KMS-11 (cell line): ENCODE results near the gene MTA1.

Source experiments
- H2AFZ ChIP-seq: fragments of 200-600 bp; sonication (generic); 2 replicates; pipeline ENCODE4 v1.6.1; 2016; ENCODE audit warnings: antibody characterized with exemption, mixed run types, low read depth
- H3K27ac ChIP-seq: fragments of 200-600 bp; sonication (generic); 2 replicates; pipeline ENCODE4 v1.6.1; 2016; ENCODE audit warnings: mild to moderate bottlenecking, mixed run types
- H3K27me3 ChIP-seq: fragments of 200-600 bp; sonication (generic); 2 replicates; pipeline ENCODE4 v1.6.1; 2017; ENCODE audit warnings: mild to moderate bottlenecking, low read depth, mixed run types, moderate library complexity; ENCODE audit not compliant: insufficient read depth
- H3K36me3 ChIP-seq: fragments of 200-600 bp; sonication (generic); 2 replicates; pipeline ENCODE4 v1.6.1; 2017; ENCODE audit warnings: mild to moderate bottlenecking, mixed run types; ENCODE audit not compliant: insufficient read depth
- H3K4me1 ChIP-seq: fragments of 200-600 bp; sonication (generic); 2 replicates; pipeline ENCODE4 v1.6.1; 2016; ENCODE audit warnings: mild to moderate bottlenecking, low read depth, mixed run types; ENCODE audit not compliant: poor library complexity, severe bottlenecking
- H3K4me2 ChIP-seq: fragments of 200-600 bp; sonication (generic); 2 replicates; pipeline ENCODE4 v1.7.0; 2016; ENCODE audit warnings: mild to moderate bottlenecking, mixed run types
- H3K4me3 ChIP-seq: fragments of 200-600 bp; sonication (generic); IDR thresholded peaks from 2 replicates; pipeline ENCODE4 v1.6.1; 2017; ENCODE audit warnings: low read depth, low read length, mixed read lengths; ENCODE audit not compliant: insufficient read depth
- H3K79me2 ChIP-seq: fragments of 200-600 bp; sonication (generic); 2 replicates; pipeline ENCODE4 v1.6.1; 2016; ENCODE audit warnings: low read depth, mixed run types; ENCODE audit not compliant: insufficient read depth
- H3K9ac ChIP-seq: fragments of 200-600 bp; sonication (generic); 2 replicates; pipeline ENCODE4 v1.6.1; 2016; ENCODE audit warnings: mild to moderate bottlenecking, mixed run types
- H4K20me1 ChIP-seq: fragments of 200-600 bp; sonication (generic); 2 replicates; pipeline ENCODE4 v1.6.1; 2016; ENCODE audit warnings: mild to moderate bottlenecking, mixed run types; ENCODE audit not compliant: insufficient read depth
- TF ChIP-seq, protein P1 (sequence below): fragments of 200-600 bp; sonication (generic); conservative IDR thresholded peaks from 2 replicates; pipeline ENCODE4 v1.6.1; 2017; ENCODE audit warnings: low read depth, mild to moderate bottlenecking, antibody characterized with exemption, low read length, moderate library complexity, mixed read lengths

MTA1 gene

DNA sequence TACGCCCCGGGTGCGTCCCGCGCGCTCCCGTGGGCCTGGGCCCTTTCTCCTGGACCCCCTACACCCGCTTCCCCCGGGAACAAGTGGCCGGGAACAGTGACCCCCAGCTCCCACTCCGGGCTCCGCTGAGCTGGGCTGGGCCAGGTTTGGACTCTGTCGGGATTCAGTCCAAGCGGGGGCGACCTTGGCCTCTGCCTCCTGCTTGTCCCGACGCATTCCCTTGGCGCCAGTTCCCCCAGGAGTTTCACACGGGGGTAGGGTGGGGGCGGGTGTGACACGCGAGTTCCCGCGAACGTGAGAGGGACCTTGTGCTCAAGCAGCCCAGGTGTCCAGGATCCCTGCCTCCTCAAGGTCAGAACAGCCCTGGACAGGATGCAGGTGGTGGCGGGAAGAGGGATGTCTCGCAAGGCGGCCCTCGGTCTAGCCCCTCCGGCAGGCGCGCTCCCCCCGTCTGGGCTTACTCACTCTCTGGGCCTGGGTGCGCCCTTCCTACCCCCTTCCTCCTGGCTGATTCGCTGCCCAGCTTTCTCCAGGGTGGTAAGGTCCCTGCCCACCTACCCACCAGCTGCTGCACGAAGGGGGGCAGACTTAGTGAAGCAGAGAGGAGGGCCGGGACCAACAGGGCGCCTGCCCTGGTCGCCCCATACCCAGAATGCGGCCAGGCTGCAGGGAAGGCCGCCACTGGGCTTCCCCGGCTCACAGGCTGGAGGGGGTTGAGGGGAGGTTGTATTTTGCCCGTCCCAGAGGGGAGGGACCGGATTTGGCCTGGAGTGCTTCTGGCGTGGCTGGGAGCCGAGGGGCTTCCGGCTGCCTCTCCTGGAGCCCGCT, 55.9 kb downstream of the MTA1 start:
- Histone ChIP-seq H3K4me3 (no peak overlapping the region), H3K4me2 (peak overlapping the region; percentile 73), H3K79me2 (no peaks in the 10 kb centered on the region), H2AFZ (peak overlapping the region; percentile 69; the same call in 1 of the 2 replicates), H4K20me1 (no peaks in the 10 kb centered on the region), H3K9ac (no peak overlapping the region), H3K4me1 (peaks cover 30% of the 10 kb centered on the region), H3K36me3 (no peaks in the 10 kb centered on the region), H3K27ac (no peak overlapping the region), H3K27me3 (peaks cover 52% of the 10 kb centered on the region)
- TF ChIP-seq, protein P1, sequence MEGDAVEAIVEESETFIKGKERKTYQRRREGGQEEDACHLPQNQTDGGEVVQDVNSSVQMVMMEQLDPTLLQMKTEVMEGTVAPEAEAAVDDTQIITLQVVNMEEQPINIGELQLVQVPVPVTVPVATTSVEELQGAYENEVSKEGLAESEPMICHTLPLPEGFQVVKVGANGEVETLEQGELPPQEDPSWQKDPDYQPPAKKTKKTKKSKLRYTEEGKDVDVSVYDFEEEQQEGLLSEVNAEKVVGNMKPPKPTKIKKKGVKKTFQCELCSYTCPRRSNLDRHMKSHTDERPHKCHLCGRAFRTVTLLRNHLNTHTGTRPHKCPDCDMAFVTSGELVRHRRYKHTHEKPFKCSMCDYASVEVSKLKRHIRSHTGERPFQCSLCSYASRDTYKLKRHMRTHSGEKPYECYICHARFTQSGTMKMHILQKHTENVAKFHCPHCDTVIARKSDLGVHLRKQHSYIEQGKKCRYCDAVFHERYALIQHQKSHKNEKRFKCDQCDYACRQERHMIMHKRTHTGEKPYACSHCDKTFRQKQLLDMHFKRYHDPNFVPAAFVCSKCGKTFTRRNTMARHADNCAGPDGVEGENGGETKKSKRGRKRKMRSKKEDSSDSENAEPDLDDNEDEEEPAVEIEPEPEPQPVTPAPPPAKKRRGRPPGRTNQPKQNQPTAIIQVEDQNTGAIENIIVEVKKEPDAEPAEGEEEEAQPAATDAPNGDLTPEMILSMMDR: no peak

DNA sequence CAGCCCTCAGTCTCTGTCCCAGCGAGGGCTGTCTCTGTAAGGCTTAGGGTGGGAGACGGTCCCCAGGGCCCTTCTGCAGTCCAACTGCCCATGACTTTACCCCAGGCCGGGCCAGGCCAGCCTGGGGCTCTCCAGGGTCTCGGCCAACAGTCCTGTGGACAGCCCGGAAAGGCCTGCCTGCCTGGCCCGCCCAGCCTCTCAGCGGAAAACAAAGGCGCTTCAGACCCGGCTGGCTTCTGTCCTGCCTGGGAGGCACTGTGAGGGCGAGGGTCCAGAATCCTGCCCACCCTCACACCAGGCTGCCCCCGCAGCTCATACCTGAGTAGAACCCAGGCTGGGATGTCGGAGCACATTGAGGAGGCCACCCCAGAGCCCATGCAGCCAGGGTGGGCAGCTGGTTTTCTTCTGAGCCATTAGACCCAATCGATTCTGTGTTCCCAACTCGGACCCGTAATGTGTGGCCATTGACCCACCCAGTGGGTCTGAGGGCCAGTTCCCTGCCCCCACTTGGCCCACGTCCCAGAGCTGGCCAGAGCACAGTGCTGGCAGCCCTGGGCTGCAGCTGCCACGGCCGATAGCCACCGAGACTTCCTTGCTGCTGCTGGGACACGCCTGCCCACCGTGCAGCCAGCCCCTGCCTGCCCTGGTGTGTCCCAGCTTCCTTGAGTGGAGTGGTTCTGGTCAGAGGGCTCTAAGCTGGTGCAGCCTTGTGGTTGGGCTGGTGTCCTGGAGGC, 56.6 kb downstream of the MTA1 start:
- H3K27ac ChIP-seq: no peak overlapping the region

DNA sequence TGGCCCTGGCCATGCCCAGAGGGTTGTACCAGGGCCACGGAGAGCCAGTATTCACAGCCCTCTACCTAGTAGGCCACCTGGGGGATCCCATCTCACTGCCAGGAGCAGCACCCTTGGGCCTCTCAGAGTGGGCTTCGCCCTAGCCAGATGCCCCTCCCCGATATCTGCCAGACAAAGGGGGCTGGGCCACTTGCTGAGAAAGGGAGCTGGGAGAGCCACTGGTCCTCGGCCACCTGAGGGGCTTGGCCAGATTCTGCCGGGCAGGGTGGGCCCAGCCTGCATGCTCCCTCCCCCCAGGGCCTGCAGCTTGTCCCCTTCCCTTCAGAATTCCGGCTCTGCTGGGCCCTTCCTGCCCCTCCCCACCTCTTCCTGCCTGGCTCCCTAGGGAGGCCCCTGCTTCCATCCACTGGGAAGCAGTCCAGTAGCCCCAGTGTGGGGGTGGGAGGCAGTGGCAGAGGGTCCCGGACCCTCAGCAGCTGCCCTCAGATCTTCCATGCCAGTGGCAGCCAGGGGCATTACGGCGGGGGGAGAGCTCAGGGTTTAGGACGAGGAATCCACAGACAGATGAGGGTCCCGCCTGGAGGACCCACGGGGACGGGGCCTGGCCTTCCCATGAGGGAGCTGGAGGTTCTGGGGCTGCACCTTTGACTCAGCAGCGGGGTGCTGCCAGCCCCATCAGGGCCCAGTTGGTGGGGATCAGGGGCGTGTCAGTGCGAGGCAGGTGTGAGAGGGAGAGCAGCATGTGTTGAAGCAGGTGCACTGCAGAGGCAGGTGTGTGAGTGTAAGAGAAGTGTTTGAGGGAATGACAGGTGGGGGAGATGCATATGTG, 57.4 kb downstream of the MTA1 start:
- TF ChIP-seq, protein P1: no peak
- H3K79me2 ChIP-seq: no peaks in the 10 kb centered on the region
- peaks cover 54% of the 10 kb centered on the region for H3K27me3 ChIP-seq
- H3K9ac ChIP-seq: no peak overlapping the region
- H2AFZ ChIP-seq: no peak overlapping the region
- no peaks in the 10 kb centered on the region for H4K20me1 ChIP-seq
- H3K4me3 ChIP-seq: no peak overlapping the region
- no peak overlapping the region for H3K27ac ChIP-seq
- no peaks in the 10 kb centered on the region for H3K36me3 ChIP-seq
- H3K4me2 ChIP-seq: no peak overlapping the region
- H3K4me1 ChIP-seq: peaks cover 39% of the 10 kb centered on the region

More for the DNA sequence above, 56.6 kb downstream of the MTA1 start:
- no peak overlapping the region for H2AFZ ChIP-seq
- TF ChIP-seq, protein P1: no peak
- no peaks in the 10 kb centered on the region for H4K20me1 ChIP-seq
- no peaks in the 10 kb centered on the region for H3K79me2 ChIP-seq
- H3K4me3 ChIP-seq: no peak overlapping the region
- H3K4me2 ChIP-seq: no peak overlapping the region
- H3K36me3 ChIP-seq: no peaks in the 10 kb centered on the region
- H3K4me1 ChIP-seq: peaks cover 38% of the 10 kb centered on the region
- peaks cover 54% of the 10 kb centered on the region for H3K27me3 ChIP-seq
- H3K9ac ChIP-seq: no peak overlapping the region

DNA sequence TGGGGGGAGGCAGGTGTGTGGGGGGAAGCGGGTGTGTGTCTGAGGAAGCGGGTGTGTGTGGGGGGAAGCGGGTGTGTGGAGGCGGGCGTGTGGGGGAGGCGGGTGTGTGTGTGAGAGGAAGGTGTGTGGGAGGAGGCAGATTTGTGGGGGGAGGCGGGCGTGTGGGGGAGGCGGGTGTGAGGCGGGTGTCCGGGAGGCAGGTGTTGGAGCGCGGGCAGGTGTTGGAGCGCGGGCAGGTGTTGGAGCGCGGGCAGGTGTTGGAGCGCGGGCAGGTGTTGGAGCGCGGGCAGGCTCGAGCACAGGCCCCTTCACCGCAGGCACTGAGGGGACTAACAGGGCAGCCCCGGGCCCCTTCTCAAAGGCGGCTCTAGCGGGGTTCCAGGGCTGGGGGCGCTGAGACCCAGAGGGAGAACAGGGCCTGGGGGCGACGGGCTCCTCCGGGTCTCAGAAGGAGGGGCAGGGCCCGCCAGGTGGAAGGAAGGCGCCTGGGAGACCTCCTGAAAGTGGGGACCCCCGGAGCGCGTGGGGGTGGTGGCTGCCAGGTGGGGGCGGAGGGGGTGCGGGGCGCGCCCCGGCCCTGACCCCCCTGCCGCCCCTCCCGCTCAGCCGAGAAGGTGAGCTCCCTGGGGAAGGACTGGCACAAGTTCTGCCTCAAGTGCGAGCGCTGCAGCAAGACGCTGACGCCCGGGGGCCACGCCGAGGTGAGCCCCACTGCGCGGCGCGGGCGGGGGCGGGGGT, 58.2 kb downstream of the MTA1 start:
- H3K4me1 ChIP-seq: peaks cover 47% of the 10 kb centered on the region
- H3K36me3 ChIP-seq: no peaks in the 10 kb centered on the region
- peak overlapping the region; percentile 22; the same call in 1 of the 2 replicates for H2AFZ ChIP-seq
- H3K79me2 ChIP-seq: no peaks in the 10 kb centered on the region
- no peak overlapping the region for H3K9ac ChIP-seq
- H3K27me3 ChIP-seq: peaks cover 54% of the 10 kb centered on the region
- TF ChIP-seq, protein P1: no peak
- no peak overlapping the region for H3K4me3 ChIP-seq
- no peak overlapping the region for H3K27ac ChIP-seq
- no peaks in the 10 kb centered on the region for H4K20me1 ChIP-seq
- peak overlapping the region; percentile 39; the same call in 1 of the 2 replicates for H3K4me2 ChIP-seq
